ENCODE results near the gene SPINT2.
"Not testable (repeated sequence)": the region's sequence is repeated elsewhere in the genome, so short reads cannot be mapped to it uniquely, and the experiment has no call there.

SPINT2 gene

DNA sequence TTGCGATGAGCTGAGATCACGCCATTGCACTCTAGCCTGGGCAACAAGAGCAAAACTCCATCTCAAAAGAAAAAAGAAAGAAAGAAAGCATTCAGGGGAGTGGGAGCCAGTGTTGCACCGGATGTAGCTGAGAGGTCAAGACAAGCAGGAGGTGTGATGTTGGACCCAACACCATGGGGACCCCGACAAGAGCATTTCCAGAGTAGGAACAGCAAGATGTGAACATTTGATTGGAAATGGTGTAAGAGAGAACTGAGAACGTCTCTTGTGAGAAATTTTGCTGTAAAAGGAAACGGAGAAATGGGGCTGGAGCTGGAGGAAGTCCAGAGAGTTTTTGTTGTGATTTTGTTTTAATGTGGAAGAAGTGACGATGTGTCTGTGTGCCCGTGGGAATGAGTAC lies 24.6 kb upstream of the SPINT2 start:
- no peak for DNase-seq (ENCODE audit: low read depth)

DNA sequence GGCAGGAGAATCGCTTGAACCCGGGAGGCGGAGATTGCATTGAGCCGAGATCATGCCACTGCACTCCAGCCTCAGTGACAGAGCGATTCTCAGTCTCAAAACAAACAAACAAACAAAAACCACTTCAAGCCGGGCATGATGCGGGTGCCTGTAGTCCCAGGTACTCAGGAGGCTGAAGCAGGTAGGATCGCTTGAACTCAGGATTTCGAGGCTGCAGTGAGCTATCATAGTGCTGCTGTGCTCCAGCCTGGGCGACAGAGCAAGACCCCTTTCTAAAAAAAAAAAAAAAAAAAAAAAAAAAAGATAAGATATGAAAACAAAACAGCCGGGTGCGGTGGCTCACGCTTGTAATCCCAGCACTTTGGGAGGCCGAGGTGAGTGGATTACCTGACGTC lies 21.1 kb upstream of the SPINT2 start:
- no peak for DNase-seq (ENCODE audit: low read depth)

GRCh38 chr19:38245826-38246498 lies 18.4 kb upstream of the SPINT2 start:
- DNase-seq (ENCODE audit: low read depth), result no peak

DNA sequence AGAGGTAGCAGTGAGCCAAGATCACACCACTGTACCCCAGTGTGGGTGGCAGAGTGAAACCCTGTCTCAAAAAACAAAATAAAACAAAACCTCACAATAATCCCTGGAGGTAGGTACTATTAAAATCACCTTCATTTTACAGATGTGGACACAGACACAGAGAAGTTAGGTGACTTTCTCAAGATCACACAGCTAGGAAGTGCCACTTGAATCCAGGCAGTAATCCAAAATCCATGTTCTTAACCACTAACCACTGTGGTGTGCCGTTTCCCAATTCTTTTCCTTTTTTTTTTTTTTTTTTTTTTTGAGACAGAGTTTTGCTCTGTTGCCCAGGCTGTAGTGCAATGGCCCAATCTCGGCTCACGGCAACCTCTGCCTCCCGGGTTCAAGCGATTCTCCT lies 17.2 kb upstream of the SPINT2 start:
- DNase-seq (ENCODE audit: low read depth), result no peak

DNA sequence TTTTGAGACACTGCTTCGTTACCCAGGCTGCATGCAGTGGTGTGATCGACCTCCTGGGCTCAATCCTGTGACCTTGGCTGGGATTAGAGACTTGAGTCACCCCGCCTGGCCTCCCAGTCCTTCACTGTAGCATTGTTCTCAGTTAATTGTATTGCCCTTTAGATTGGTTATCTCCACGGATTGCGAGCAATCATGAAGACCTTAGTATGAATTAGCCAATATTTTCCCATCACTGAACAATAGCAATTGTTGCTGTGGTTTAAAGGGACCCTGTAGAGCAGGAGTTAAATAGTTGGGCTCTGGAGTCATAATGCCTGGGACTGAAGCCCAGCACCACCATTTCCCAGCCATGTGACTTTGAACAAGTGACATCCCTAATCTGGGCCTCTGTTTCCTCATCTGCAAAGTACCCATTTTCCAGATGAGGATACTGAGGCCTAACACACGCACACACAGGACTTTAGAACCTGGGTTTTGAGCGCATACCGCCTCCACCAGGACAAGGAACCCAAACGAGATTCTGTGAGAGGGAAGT lies 16.6 kb upstream of the SPINT2 start:
- DNase-seq (ENCODE audit: low read depth), result no peak

- no peak for DNase-seq (ENCODE audit: low read depth)
Measured at GRCh38 chr19:38248421-38248820, 16.0 kb upstream of the SPINT2 start.

GRCh38 chr19:38250428-38250820 lies 13.9 kb upstream of the SPINT2 start:
- DNase-seq (ENCODE audit: low read depth), result no peak

DNA sequence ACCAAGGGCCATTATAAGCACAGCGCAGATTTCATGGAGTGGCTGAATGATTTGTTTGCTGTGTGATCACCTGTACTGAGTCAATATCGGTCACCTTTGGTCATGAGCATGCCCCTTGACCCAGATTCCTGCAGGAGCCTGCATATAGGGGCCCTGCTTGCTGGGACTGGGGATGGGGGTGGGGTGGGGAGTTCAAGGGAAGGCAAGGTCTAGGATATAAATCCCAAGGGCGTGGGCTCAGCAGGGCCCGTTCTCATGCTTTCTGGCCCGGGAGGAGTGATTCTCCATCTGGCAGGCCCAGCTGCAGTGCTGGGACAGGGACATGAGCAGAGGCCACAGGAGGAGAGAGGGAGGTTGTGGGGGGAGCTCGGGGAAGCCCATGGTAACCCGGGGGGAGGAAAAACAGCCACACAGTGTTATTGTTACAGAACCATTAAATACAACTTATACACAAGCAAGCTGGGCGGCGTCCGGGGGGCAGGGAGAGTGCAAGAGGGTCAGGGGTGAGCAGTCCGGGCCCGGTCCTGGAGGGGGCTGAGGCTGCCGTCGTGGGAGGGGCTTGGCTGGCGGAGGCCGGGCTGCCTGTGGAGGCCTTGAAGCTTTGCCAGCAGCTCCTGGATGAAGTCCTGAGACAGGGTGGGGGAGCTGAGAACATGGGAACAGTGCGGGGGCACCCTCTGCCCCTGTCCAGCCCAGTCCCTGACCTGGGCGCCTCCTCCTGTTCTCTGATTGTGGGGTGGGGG lies 13.4 kb upstream of the SPINT2 start:
- no peak for DNase-seq (ENCODE audit: low read depth)

DNA sequence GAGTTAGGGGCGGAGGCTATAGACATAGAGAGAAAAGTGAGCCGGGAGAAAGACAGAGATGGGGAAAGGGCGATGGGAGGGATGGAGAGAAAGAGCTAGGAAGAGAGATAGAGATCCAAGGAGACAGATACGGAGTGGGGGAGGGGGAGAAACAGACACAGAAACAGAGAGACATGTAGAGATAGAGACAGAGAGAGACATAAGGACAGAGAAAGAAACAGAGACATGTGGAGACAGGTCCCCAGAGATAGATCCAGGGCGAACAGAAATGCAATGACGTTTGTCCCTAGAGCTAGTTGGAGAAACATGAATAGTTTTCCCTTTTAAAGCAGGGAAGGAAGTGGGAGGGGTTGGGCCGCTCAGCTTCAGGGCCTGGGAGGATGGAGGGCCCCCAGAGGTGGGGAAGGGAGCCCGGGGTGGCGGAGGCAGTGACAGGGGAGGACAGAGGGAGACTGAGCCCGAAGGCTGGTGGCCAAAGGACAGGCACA lies 12.8 kb upstream of the SPINT2 start:
- DNase-seq (ENCODE audit: low read depth), result no peak

DNA sequence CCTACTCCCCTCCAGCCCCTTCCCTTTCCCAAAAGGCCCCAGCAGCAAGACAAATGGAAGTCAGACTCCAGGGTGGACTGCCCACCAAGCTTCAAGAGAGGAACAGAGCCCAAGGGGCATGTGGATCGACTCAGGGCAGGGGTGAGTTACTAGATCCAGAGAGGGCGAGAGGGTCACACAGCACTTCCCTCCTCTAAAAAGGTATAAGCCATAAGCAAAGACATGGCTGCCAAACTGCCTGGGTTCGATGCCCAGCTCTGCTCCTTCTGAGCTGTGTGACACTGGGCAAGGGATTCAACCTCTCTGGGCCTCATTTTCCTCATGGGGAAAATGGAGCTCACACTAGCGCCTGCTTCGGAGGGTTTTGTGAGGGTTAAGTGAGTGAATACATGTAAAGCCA lies 12.0 kb upstream of the SPINT2 start:
- no peak for DNase-seq (ENCODE audit: low read depth)

DNA sequence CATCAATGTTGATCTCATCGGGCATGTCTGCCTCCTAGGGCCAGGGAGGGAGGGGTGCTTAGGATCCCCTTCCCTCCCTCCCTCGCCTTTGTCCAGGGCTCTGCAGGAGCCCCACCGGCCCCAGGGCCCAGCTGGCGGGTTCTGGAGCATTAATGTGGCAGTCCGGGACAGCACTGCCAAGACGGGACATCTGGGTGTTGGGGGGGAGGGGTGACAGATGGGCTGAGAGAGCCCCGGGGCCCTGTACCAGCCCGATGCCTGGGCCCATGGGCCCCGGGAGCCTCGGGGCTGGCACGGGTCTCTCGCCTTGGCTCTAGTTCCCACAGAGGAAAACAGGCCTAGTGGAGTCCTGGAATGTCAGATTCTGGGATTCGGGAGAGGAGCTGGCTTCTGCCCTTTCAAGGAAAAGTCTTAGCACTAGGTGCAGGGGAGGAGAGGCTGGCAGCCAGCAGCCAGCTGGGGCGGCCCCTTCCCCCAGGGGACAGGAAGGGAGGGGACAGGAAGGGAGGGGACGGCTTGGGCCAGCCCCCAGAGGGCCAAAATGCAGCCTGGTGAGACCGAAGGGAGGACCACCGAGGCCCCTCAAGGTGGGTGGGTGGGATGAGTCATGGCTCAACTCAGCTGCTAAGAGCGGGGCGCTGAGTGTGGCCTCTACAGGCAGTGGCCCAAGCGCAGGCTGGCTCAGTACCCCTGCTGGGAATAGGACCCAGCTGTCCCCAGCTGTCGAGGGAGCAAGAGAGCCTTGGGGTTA lies 11.3 kb upstream of the SPINT2 start:
- DNase-seq (ENCODE audit: low read depth), result no peak

DNA sequence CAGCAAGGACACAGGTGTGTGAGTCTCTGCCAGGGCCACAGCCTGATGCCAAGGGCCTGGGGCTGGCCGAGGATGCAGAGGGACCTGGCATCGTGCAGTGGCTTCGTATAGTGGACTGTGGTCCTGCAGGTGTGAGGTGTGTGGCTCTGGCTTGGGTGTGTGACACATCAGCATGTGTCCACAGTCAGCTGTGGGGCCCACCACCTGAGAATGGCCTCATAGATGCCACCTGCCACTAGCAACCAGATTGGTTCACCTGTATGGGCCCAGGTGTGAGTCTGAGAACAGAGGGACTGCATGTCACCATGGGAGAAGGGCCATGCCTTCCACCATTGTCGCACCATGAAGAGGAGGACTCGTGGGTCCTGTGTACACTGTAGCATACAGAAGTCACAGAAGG lies 10.6 kb upstream of the SPINT2 start:
- DNase-seq (ENCODE audit: low read depth), result no peak

GRCh38 chr19:38255383-38256014 lies 8.9 kb upstream of the SPINT2 start:
- no peak for DNase-seq (ENCODE audit: low read depth)

DNA sequence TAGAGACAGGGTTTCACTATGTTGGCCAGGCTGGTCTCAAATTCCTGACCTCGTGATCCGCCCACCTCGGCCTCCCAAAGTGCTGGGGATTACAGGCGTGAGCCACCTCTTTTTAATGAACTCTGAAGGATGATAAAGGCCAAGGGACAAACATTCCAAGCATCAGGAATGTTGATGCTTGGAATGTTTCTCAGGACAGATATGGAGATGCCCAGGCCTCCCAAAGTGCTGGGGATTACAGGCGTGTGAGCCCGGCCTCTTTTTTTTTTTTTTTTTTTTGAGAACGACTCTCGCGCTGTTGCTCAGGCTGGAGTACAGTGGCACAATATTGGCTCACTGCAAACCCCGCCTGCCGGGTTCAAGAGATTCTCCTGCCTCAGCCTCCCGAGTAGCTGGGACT lies 2.4 kb upstream of the SPINT2 start:
- DNase-seq (ENCODE audit: low read depth), result not testable (repeated sequence)

- no peak for DNase-seq (ENCODE audit: low read depth)
Measured at GRCh38 chr19:38262585-38263268, 1.6 kb upstream of the SPINT2 start.

- DNase-seq (ENCODE audit: low read depth), result peak; percentile 78
Measured at GRCh38 chr19:38263689-38264485, 486 bp upstream of the SPINT2 start.

GRCh38 chr19:38265213-38265861 lies 964 bp downstream of the SPINT2 start:
- no peak for DNase-seq (ENCODE audit: low read depth)

GRCh38 chr19:38265921-38266429 lies 1.6 kb downstream of the SPINT2 start:
- DNase-seq (ENCODE audit: low read depth), result no peak

DNA sequence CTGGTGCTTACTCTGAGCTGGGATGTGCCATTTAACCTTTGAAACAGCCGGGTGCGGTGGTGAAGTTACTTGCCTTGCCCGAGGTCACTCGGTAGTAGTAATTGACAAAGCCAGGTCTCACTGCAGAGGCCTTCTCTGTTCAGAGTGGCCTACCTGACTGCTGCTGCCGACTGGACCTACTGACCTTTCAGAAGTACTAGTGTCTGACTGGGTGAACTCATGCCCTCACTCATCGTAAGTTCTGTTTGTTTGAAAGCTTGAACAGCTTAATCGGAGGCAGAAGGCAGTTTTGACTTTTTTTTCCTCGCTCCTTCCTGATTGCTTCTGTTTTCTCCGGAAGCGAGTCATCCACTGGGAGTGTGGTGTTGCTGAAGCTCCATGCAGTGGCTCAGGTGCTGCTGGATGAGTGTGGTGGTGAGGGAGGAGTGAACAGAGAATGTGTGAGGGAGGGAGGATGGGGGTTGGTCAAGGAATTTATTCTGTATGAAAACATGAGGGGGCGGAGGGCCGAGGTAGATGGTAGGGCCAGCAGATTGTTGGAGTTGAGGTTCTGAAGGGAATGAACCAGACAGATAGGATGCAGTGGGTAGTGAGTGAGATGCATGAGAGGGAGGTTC lies 2.7 kb downstream of the SPINT2 start:
- DNase-seq (ENCODE audit: low read depth), result no peak

All from activated T-cell treated with anti-CD3 and anti-CD28 coated beads for 48 hours (primary cell).